HG03378 (cell line): Measurements from ENCODE around the gene STX8.
"Not testable (repeated sequence)": the region's sequence is repeated elsewhere in the genome, so short reads cannot be mapped to it uniquely, and the experiment has no call there.

Experiments
- ATAC-seq: cut with Tn5 transposase; IDR thresholded peaks from one replicate; pipeline ENCODE4 v1.9.1; 2021; ENCODE audit warnings: mild to moderate bottlenecking, moderate library complexity; ENCODE audit not compliant: unreplicated experiment

Gene STX8

DNA sequence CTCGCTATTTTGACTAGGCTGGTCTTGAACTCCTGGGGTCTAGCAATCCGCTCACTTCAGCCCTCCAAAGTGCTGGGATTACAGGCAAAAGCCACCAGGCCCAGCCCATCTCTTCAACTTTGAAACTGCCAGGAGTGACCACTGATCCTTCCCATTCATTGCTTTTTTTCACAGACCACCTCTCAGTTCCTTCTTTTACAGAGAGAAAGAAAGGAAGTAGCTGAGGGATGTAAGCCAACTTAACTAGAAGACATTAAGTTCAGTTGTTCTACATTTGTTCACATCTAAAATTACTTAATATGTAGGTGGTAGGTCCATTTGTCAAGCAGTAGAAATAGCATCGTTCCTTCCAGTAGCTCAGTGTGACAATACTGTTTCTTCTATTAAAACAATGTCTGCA lies 219.8 kb downstream of the STX8 start:
- no peak for ATAC-seq

DNA sequence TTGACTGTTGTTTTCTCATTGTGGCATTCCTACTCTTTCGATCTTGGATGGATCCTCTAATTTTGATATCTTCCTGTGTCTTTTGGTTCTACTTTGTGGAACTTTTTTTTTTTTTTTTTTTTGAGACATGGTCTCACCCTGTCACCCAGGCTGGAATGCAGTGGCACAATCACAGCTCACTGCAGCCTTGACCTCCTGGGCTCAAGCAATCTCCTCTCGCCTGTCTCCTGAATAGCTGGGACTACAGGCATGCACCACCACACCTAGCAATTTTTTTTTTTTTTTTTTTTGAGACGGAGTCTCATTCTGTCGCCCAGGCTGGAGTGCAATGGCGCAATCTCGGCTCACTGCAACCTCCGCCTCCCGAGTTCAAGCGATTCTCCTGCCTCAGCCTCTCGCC lies 220.4 kb downstream of the STX8 start:
- not testable (repeated sequence) for ATAC-seq

DNA sequence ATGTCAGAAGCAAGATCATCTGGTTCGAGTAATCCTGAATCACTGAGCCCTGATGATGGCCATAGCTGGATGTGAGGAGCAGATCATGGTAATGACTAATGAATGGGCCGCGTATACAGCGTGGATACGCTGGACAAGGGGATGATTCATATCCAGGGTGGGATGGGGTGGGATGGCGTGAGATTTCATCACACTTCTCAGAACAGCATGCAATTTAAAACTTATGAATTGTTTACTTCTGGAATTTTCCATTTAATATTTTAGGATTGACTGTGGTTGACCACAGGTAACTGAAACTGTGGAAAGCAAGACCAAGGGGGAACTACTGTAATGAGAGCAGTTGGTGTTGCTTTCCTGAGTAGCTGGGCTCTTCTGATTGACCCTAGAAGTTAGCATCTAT lies 225.5 kb downstream of the STX8 start:
- ATAC-seq: no peak

- ATAC-seq: no peak
These were observed 229.2 kb downstream of the STX8 start for GRCh38 chr17:9346296-9346926.

DNA sequence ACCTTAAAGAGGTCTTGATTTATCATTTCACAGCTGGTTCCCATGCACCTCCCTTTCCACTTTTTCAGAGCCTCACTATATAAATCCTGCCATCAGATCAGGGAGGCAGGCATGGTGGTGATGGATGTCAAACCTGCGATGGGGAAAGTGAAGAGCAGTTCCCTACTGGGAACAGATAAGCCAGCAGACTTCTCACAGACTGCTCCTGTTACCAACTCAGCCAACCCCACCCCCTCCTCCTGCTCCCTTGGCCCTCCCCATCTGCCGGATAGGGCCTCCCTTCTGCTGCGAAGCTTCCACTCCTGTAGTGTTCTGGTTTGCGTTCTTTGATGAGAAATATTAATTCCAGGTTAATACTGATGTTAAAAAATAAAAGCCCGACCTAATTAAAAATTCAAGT lies 232.1 kb downstream of the STX8 start:
- ATAC-seq: no peak

GRCh38 chr17:9342225-9342624 lies 233.4 kb downstream of the STX8 start:
- no peak for ATAC-seq

DNA sequence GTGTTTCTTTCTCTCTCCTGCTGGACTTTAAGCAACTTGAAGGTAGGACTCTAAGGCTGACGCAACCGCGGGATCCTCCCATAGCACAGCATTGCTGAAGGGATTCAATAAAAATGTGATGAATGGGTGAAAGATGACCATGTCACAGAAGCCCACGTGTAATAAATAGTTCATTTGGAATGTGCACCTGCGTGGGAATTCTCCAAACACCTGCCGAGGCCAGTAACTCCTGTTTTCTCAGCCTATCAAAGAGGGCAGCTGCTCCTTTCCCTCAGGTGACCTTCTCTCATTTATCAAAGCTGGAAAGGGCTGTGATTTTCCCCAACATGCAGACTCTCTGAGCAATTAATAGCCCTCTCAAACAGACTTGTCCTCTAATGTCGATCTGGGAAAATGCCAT lies 235.7 kb downstream of the STX8 start:
- ATAC-seq: no peak

- not testable (repeated sequence) for ATAC-seq
These were observed 236.1 kb downstream of the STX8 start for GRCh38 chr17:9339482-9339881.

DNA sequence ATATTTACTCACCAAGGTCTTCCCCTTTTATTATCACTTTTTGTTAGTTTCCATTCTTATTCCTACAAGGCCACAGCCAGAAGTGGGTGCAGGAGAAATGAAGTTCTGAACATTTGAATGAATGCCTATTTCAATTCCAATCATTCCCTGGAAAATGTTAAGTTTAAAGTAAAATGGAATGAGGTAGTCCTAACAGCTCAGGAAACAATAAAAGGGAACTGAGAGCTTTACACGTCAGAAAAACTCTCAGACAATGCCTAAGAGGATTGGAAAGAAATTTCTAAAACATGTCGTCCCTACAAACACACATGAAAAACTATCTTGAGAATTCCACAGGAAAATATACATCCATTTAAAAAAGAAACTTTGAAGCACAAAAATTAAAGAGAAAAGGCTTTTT lies 238.8 kb downstream of the STX8 start:
- no peak for ATAC-seq

- ATAC-seq: no peak
These were observed 240.8 kb downstream of the STX8 start for GRCh38 chr17:9334536-9335446.

- ATAC-seq: no peak
These were observed 243.5 kb downstream of the STX8 start for GRCh38 chr17:9332132-9332494.

GRCh38 chr17:9331279-9332131 lies 244.1 kb downstream of the STX8 start:
- no peak for ATAC-seq

- no peak for ATAC-seq
These were observed 244.9 kb downstream of the STX8 start for GRCh38 chr17:9330611-9331271.

DNA sequence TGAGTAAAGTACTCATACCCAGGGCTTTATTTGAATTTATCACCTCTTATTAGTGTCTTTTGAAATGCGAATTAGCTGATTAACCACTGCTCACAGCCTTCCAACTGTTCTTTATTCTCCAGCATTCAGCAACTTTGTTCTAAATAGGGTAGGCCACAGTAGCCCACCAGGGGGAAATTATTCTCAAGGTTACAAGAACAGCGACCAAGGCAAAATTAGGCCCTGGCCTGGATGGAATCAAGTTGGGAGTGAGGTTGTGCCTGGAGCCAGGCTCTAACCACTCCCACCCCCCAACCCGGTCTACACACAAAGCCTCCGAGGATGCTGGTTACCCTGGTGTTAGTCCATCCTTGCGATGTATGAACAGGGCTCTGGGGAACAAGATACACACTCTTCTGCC lies 245.5 kb downstream of the STX8 start:
- ATAC-seq: no peak

DNA sequence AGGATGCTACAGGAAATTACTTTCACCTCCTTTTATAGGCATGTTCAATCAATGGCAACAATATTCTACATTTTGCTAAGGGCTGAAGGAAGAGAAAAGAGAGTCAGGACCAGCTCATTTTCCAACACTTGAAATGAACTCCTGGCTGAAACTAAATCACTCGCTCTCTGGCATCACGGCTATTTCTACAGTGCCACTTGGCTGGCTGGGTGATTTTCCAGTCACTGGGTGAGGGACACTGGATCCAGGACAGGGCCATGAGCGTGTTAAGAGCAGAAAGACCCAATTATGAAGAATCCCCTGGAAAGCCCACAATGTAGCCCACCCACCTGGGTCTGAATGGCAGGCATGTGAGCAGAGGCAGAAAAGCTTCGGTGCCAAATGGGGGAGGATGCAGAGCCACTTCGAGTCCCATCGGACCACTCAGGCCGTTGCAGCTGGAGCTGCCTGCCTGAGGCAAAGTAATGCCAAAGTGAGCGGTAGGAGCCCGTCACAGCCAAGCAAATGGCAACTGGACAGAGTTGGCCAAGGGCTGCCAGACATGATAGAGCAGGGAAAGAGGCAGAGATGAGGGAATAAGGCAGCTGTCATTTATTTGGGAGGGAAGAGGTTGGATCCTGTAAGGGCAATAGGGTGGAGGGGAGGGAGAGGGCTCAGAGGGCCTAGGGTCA lies 246.2 kb downstream of the STX8 start:
- no peak for ATAC-seq

- ATAC-seq: no peak
These were observed 250.8 kb downstream of the STX8 start for GRCh38 chr17:9324864-9325263.

GRCh38 chr17:9322326-9322725 lies 253.3 kb downstream of the STX8 start:
- ATAC-seq: no peak

GRCh38 chr17:9321890-9322289 lies 253.7 kb downstream of the STX8 start:
- ATAC-seq: no peak

DNA sequence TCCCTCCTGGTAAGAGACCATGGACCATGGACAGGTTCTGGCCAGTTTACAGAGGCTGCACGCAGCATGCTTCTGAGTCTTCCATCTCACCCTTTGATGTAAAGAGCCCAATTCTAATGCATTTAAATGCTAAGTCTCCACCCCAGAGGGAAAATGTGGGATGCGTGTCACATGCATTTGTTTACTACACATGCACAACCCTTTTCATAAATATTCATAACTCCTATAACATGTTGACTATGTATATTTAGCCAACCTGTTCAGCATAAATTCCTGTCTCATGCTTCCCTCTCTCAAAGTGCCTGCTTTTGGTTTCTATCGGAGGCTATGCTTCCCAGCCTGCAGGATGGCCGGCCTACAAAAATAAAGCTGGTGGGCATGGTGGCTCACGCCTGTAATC lies 260.3 kb downstream of the STX8 start:
- no peak for ATAC-seq

GRCh38 chr17:9313346-9313745 lies 262.3 kb downstream of the STX8 start:
- ATAC-seq: no peak
